GM19239 (cell line): Measurements from ENCODE around the gene CWF19L2.
"Not testable (repeated sequence)": the region's sequence is repeated elsewhere in the genome, so short reads cannot be mapped to it uniquely, and the experiment has no call there.

Experiments used
- DNase-seq: peaks from one replicate; pipeline ENCODE4 v3.0.0; 2011; ENCODE audit warnings: low spot score; ENCODE audit not compliant: insufficient read length
- FAIRE-seq: peaks from 2 replicates; lab custom pipeline; 2011; peaks lifted over from hg19 to GRCh38; lab: Jason Lieb, UNC

Gene CWF19L2

DNA sequence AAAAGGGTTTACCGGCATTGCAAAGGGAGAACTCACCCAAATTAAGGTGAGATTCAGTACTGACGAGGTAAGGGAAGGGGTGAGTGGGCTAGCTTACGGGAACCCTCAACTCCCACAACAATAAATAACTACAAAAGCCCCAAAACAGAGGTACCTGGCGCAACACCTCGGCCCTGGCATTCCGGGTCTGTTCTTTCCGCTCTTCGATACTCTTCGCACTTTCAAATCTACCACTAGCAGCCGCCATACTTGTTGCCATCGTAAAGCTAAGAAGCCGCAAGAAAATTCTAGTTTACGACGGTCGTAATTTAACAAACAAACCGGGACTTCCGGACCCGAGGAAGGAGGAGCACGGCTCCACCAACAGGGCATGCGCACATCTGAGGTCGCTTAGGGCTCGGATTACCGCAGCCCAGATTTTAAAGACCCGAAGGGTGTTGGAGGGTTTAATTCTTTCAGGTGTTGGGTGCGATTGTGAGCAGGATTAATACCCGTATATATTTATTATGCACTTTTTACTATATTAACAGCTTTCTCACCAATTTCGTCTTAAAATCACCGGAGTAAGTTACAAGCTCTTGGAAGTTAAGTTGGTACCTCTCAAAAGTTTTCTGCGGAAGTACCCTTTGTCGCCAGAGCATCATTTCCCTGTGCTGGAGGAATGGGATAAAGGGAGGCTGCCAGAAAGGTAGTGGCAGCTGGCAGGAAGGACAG lies at the start of gene CWF19L2:
Gene CWF19L2, minus strand, starts transcription at position 268 of the 714 bp plus-strand sequence. Its CDS starts 9 bp downstream, at position 259.
- peak; percentile 66 for DNase-seq
- peak; percentile 100 for FAIRE-seq

DNA sequence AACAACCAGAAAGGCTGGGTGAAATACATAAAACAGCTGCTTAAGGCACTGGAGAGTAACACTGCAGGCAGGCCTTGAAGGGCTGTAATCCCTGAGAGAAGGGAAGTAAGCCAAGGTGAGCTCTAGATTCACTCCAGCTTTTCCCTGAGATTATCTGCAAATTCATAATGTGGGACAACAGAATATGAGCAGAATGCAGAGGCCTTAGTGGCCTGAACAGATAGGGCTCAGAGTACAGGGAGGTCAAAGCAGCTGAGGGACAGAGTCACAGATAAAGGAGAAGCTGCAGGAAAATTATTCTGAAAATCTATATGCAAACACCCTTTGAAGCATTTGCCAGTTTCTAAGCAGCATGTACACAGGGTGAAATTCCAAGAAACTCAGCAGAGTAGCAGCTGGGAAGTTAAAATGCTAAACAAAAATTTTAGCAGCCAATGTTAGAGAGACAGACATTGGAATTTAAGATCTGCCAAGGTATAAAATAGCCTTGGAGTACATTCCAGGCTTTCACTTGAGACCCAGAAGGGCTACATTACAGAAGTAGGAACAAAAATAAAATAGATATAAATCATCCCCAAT lies 48.1 kb upstream of the CWF19L2 start:
- DNase-seq (no peak), FAIRE-seq (no peak)

GRCh38 chr11:107504981-107505380 lies 47.4 kb upstream of the CWF19L2 start:
- DNase-seq (no peak), FAIRE-seq (no peak)

- DNase-seq (no peak), FAIRE-seq (no peak)
These were observed 44.1 kb upstream of the CWF19L2 start for GRCh38 chr11:107501713-107502112.

GRCh38 chr11:107497371-107497770 lies 39.7 kb upstream of the CWF19L2 start:
- not testable (repeated sequence) for FAIRE-seq, DNase-seq

DNA sequence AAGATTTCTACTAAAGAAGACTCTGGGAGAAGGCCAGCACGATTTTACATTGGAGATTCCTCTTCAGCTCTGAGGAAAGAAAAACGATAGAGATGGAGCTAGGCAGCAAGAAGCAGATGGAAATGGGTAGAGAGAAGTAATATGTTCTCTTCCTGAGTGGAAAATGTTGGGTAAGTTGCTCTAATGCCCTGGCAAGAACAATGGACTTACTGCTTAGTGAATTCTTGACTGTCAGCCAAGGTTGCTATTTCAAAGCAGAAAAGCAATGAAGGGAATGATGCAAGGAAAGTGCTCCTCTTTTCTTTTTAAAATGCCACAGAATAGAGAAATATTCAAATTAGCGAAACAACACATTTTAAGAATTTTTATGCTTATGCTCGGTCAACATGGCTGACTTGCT lies 38.4 kb upstream of the CWF19L2 start:
- FAIRE-seq, result no peak
- no peak for DNase-seq

DNA sequence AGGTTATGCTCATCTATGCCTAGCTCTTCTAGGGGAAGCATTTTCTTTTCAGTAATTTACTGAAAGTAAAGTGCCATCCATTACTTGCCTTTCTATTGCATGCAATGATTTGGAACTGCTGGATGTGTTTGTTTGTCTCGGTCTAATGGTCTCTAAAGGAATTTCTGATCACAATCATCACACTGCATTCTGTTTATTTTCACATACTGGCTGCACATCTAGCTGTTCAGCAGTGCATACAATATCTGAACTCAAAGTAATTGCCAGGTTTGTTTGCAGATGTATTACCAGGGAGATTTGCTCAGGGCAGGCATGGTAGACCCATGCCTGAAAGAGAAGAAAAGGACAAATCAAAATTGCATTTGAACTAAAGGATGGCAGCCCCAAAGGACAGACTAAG lies 36.4 kb upstream of the CWF19L2 start:
- FAIRE-seq (no peak), DNase-seq (no peak)

- FAIRE-seq, result no peak
These were observed 35.5 kb upstream of the CWF19L2 start for GRCh38 chr11:107493117-107493516.

DNA sequence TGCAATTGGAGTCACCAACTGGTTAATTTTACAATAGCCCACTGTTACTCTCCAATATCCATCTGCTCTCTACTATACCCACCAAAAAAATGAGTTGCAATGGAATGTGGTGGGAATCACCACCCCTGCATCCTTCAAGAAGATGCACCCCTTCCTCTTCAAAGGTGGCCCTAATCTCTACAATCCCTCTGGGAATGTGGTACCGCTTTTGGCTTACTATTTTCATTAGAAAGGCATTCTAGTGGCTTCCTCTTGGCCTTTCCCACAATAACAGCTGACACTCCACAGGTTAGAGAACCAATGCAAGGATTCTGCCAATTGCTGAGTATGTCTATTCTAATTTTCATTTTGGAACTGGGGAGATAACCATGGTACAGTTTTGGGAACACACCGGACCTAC lies 33.2 kb upstream of the CWF19L2 start:
- DNase-seq (no peak), FAIRE-seq (no peak)

More at GRCh38 chr11:107493117-107493516, 35.5 kb upstream of the CWF19L2 start:
- no peak for DNase-seq

GRCh38 chr11:107482234-107482633 lies 24.6 kb upstream of the CWF19L2 start:
- DNase-seq (no peak), FAIRE-seq (no peak)

DNA sequence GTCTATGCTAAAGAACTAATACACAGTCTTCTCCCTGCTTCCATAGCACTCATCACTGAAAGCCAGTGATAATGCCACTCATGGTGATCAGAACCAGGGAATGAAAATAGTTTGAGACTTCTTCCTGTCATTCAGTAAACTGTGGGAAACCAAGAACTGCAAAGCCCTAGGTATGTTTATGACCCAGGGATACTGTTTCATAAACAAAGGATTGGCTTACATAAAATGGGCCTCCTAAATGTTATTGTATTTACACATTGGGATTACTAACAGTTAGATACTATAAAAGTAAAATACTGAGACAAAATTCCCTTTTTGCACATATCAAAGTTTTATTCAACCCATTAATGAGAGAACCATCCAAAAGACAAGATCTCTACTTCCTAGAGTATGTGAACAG lies 21.3 kb upstream of the CWF19L2 start:
- FAIRE-seq (no peak), DNase-seq (no peak)

DNA sequence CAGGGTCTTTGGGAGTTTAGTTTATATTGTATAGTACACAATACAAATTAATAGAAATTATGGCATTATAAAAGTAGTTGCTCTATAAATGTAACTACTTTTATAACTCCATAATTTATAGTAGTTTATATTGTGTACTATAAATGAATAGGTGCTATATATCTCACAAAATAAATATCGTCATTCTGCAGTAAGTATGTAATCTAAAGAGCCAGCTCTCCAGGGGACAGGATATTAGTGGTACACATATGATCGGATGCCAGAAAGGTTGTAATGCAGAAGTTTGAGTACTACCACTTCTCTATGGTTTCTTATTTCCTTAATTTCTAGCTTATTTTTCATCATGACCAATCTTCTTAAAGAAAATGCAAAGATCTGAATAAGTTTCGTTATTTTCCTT lies 20.2 kb upstream of the CWF19L2 start:
- DNase-seq, result no peak
- no peak for FAIRE-seq

DNA sequence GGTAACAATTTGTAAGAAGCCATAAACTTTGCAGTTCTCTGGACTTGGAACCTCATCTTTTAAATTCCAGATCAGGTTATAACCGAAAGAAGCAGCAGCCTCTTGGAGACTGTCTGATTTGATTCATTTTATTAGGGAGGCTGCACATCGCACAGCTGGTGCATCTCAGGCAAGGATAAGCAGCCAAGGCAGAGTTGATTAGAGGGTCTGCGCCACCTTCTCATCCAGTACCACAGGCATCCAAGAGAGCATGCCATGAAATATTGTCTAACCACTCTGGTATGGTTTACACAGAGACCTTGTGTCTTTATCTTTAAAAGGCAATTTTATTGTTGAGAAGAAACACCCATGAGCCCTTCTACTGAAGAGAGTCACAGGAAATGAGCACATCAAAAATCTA lies 16.2 kb upstream of the CWF19L2 start:
- no peak for FAIRE-seq
- no peak for DNase-seq

DNA sequence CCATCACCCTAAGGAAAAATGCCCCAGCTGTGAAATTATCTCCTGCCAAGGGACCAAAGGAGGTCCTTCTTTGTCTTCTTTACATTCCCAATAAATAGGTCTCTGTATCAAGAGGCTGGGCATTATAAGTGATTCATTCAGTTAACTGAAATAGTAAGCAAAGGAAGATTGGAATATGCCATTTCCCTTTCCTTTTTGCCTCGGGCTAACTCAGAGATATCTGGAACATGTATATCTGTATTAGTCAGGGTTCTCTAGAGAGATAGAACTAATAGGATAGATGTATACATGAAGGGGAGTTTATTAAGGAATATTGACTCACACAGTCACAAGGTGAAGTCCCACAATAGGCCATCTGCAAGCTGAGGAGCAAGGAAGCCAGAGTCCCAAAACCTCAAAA lies 15.3 kb upstream of the CWF19L2 start:
- FAIRE-seq, result no peak

GRCh38 chr11:107468596-107468995 lies 11.0 kb upstream of the CWF19L2 start:
- FAIRE-seq (no peak), DNase-seq (no peak)

More for the DNA sequence above, 15.3 kb upstream of the CWF19L2 start:
- DNase-seq, result no peak

DNA sequence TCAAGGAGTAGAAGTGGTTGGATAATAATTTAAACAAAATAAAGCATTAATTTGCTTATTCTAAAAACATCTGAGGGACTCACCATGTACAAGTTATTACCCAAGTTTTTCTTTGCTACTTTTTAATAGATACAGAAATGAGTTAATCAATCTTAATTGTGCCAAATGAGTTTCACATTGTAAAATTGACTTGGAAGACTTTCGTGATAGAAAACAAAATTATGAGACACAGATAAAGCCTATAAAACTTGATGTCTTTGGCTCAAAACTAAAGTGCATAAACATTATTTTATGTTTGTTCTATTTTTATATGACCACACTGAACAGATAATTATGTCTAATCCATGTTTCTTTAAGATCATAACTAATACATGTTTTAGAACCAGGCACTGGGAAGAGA lies 10.1 kb upstream of the CWF19L2 start:
- FAIRE-seq, result no peak
- DNase-seq, result no peak

- not testable (repeated sequence) for DNase-seq, FAIRE-seq
These were observed 8.7 kb upstream of the CWF19L2 start for GRCh38 chr11:107466275-107466866.

- no peak for FAIRE-seq
- DNase-seq, result no peak
These were observed 444 bp downstream of the CWF19L2 start for GRCh38 chr11:107457205-107457557.

- DNase-seq (no peak), FAIRE-seq (no peak)
These were observed 3.9 kb downstream of the CWF19L2 start for GRCh38 chr11:107453594-107454286.

DNA sequence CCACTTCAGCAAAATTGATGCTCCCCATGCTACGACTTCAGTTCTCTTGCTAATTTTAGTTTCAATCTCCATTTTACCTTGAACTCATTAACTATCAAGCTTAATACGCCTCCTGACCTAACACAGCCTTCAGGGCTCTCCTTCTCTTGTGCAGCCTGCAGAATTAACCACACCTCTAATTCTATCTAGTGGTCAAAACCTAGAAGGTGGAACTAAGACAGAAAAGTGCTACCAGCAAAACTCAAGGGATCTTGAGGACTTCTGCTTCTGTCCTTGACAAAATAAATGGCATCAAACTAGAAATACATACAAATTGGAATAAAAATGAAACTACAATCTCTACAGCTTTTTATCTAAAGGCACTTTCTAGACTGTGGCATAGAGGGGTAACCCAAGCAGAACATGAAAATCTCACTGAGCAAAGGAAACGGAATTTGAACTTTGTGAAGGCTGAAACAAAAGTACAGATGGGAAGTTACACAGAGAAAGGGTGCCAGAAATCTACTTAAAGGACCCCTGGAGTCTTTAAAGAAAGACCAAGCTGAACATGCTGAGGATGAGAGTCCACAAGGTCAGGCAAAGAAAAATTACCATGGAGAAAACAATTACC lies 10.7 kb downstream of the CWF19L2 start:
- FAIRE-seq (peak; percentile 44), DNase-seq (no peak)
